Measurements from ENCODE around the gene TSC22D1.

Gene TSC22D1

GRCh38 chr13:44385401-44385800 lies 190.7 kb downstream of the TSC22D1 start:
- Histone ChIP-seq H3K4me2 (ENCODE audit: low read depth, low read length) (no peak overlapping the region), H3K79me2 (ENCODE audit: low read length) (no peaks in the 10 kb centered on the region), H3K9me3 (replicated peaks; ENCODE audit: insufficient read depth, low read length) (no peaks in the 10 kb centered on the region), H3K9ac (ENCODE audit: low read length) (no peak overlapping the region), H3F3A (ENCODE audit: insufficient read depth, low read length) (no peaks in the 10 kb centered on the region), H3K27me3 (replicated peaks; ENCODE audit: insufficient read depth, low read length) (no peaks in the 10 kb centered on the region), H2AFZ (ENCODE audit: low read length) (no peak overlapping the region), H4K20me1 (ENCODE audit: insufficient read depth, low read length) (no peaks in the 10 kb centered on the region), H3K9me2 (replicated peaks; ENCODE audit: insufficient read depth, low read length) (no peaks in the 10 kb centered on the region), H3K4me3 (ENCODE audit: low read length) (no peak overlapping the region), H3K36me3 (replicated peaks; ENCODE audit: insufficient read depth, low read length) (no peaks in the 10 kb centered on the region), H3K4me1 (ENCODE audit: low read length) (no peaks in the 10 kb centered on the region), H3K27ac (ENCODE audit: low read length) (no peak overlapping the region)
- DNase-seq: no peak
- TF ChIP-seq EZH2phosphoT487 (IDR thresholded peaks at IDR 0.05; ENCODE audit: low read length) (no peak), EZH2 (optimal IDR thresholded peaks at IDR 0.05; ENCODE audit: low read depth, low read length) (no peak), CTCF (IDR thresholded peaks at IDR 0.05; ENCODE audit: low read length) (no peak)

- Histone ChIP-seq H3K4me2 (ENCODE audit: low read depth, low read length) (no peak overlapping the region), H3K27me3 (replicated peaks; ENCODE audit: insufficient read depth, low read length) (no peaks in the 10 kb centered on the region), H4K20me1 (ENCODE audit: insufficient read depth, low read length) (no peaks in the 10 kb centered on the region), H3K27ac (ENCODE audit: low read length) (no peak overlapping the region), H3K79me2 (ENCODE audit: low read length) (no peaks in the 10 kb centered on the region), H3K9me2 (replicated peaks; ENCODE audit: insufficient read depth, low read length) (no peaks in the 10 kb centered on the region), H3K9me3 (replicated peaks; ENCODE audit: insufficient read depth, low read length) (no peaks in the 10 kb centered on the region), H3F3A (ENCODE audit: insufficient read depth, low read length) (no peaks in the 10 kb centered on the region), H3K9ac (ENCODE audit: low read length) (no peak overlapping the region), H2AFZ (ENCODE audit: low read length) (no peak overlapping the region), H3K4me3 (ENCODE audit: low read length) (no peak overlapping the region), H3K36me3 (replicated peaks; ENCODE audit: insufficient read depth, low read length) (no peaks in the 10 kb centered on the region), H3K4me1 (ENCODE audit: low read length) (no peaks in the 10 kb centered on the region)
- DNase-seq: no peak
- TF ChIP-seq EZH2 (optimal IDR thresholded peaks at IDR 0.05; ENCODE audit: low read depth, low read length) (no peak), CTCF (IDR thresholded peaks at IDR 0.05; ENCODE audit: low read length) (no peak), EZH2phosphoT487 (IDR thresholded peaks at IDR 0.05; ENCODE audit: low read length) (no peak)
Observed at GRCh38 chr13:44384778-44385177, 191.4 kb downstream of the TSC22D1 start.

- no peak for DNase-seq
- Histone ChIP-seq H3K27ac (ENCODE audit: low read length) (no peak overlapping the region), H3K4me3 (ENCODE audit: low read length) (no peak overlapping the region), H4K20me1 (ENCODE audit: insufficient read depth, low read length) (no peaks in the 10 kb centered on the region), H3K79me2 (ENCODE audit: low read length) (no peaks in the 10 kb centered on the region), H3K9ac (ENCODE audit: low read length) (no peak overlapping the region), H3K4me1 (ENCODE audit: low read length) (no peaks in the 10 kb centered on the region), H2AFZ (ENCODE audit: low read length) (no peak overlapping the region), H3K9me3 (replicated peaks; ENCODE audit: insufficient read depth, low read length) (no peaks in the 10 kb centered on the region), H3K27me3 (replicated peaks; ENCODE audit: insufficient read depth, low read length) (no peaks in the 10 kb centered on the region), H3F3A (ENCODE audit: insufficient read depth, low read length) (no peaks in the 10 kb centered on the region), H3K9me2 (replicated peaks; ENCODE audit: insufficient read depth, low read length) (no peaks in the 10 kb centered on the region), H3K4me2 (ENCODE audit: low read depth, low read length) (no peak overlapping the region), H3K36me3 (replicated peaks; ENCODE audit: insufficient read depth, low read length) (no peaks in the 10 kb centered on the region)
- TF ChIP-seq EZH2phosphoT487 (IDR thresholded peaks at IDR 0.05; ENCODE audit: low read length) (no peak), EZH2 (optimal IDR thresholded peaks at IDR 0.05; ENCODE audit: low read depth, low read length) (no peak), CTCF (IDR thresholded peaks at IDR 0.05; ENCODE audit: low read length) (no peak)
Observed at GRCh38 chr13:44383945-44384344, 192.2 kb downstream of the TSC22D1 start.

All from MM.1S (cell line).